GM21526 (cell line): ENCODE measurements around the gene PHLDA1.

ENCODE experiments used
- ATAC-seq: cut with Tn5 transposase; IDR thresholded peaks from one replicate; pipeline ENCODE4 v1.9.1; 2021; ENCODE audit warnings: moderate library complexity; ENCODE audit not compliant: unreplicated experiment, low FRiP score

Gene PHLDA1

DNA sequence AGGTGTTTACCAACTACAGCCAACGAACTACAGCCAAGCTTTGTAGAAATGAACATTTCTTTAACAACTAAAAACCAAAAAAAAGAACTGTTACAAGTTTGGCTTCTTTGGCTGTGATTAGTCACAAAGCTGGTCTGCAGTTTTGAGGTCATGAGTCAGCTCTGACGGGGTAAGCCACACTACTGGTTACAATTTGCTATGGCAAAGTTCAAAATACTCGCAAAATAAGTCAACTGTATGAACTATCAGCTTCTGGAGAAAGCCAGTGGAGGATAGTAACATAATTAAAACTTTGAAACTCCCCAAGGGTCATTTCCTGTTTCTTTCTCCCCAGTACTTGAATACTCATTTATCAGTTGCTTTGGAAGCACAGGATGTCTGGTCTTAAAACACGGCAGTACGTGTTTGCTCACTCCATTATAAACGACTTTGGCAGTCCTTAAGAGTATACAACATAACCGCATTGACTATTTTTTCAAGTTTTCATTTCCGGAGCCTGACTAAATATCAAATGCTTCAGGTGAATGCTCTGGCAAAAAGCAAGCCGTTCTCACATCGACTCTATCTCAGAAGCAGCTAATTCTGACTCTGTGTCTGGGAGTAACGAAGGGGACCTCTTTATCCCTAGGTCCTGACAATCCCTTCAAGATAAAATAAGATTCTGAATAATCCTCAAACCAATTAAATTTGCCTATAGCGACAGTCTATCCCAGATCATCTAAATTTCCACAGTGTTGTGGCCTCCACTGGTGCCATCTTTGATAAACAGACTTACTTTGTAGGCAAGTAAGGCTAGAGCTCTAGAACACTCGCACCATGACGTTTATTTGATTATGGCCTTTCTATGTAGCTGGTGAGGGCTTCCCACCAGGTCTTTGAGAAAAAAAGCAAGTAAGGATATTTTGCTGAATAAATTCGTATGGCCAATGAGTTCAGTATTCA, 10.6 kb downstream of the PHLDA1 start:
- peak; percentile 53 for ATAC-seq

- ATAC-seq: peak; percentile 54
Measured at GRCh38 chr12:76020281-76020680, 11.3 kb downstream of the PHLDA1 start.

- no peak for ATAC-seq
Measured at GRCh38 chr12:76018672-76019071, 12.9 kb downstream of the PHLDA1 start.

- no peak for ATAC-seq
Measured at GRCh38 chr12:76018111-76018510, 13.5 kb downstream of the PHLDA1 start.

DNA sequence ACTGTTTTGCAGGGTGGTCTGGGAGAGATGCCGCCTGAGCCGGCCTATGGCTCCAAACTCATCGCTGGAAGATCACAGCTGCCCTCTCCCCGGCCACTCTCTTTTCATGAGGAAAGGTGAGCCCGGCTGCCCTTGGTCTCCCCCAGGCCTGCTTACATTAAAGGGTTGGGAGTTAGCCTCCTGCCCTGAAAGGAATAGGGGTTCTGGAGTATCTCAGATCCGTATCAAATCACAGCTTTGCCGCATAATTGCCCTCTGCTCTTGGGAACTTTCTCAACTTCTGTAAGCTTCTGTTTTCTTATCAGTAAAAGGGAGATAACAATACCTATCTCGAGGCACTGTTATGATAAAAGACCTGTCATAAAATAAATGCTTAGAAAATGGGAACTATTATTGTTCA, 17.6 kb downstream of the PHLDA1 start:
- no peak for ATAC-seq

GRCh38 chr12:76013603-76014002, 18.0 kb downstream of the PHLDA1 start:
- no peak for ATAC-seq

- ATAC-seq: no peak
Measured at GRCh38 chr12:76012644-76013043, 18.9 kb downstream of the PHLDA1 start.

GRCh38 chr12:76010732-76011458, 20.7 kb downstream of the PHLDA1 start:
- ATAC-seq: no peak

- ATAC-seq: no peak
Measured at GRCh38 chr12:76008428-76008827, 23.1 kb downstream of the PHLDA1 start.

DNA sequence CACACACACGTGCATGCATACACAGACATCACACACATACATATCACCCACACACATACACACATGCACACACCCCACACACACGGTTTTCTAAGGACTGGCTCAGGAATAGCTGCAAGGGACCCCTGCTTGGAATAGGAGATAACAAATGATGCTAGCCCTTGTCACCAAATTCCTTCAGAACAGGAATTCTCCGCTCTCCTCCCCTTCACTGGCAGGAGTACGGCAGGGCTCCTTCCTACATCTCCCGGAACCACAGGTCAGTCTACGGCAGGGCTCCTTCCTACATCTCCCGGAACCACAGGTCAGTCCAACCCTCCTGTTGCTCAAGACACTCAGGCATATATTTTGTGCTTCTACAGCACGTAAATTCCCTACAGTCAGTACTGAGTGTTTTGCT, 23.9 kb downstream of the PHLDA1 start:
- no peak for ATAC-seq

GRCh38 chr12:76006028-76006925, 25.3 kb downstream of the PHLDA1 start:
- no peak for ATAC-seq

- ATAC-seq: no peak
Measured at GRCh38 chr12:76003355-76003638, 28.3 kb downstream of the PHLDA1 start.

GRCh38 chr12:76002598-76003354, 28.8 kb downstream of the PHLDA1 start:
- ATAC-seq: no peak

- no peak for ATAC-seq
Measured at GRCh38 chr12:75998292-75999063, 33.1 kb downstream of the PHLDA1 start.

- no peak for ATAC-seq
Measured at GRCh38 chr12:75997658-75998057, 33.9 kb downstream of the PHLDA1 start.

DNA sequence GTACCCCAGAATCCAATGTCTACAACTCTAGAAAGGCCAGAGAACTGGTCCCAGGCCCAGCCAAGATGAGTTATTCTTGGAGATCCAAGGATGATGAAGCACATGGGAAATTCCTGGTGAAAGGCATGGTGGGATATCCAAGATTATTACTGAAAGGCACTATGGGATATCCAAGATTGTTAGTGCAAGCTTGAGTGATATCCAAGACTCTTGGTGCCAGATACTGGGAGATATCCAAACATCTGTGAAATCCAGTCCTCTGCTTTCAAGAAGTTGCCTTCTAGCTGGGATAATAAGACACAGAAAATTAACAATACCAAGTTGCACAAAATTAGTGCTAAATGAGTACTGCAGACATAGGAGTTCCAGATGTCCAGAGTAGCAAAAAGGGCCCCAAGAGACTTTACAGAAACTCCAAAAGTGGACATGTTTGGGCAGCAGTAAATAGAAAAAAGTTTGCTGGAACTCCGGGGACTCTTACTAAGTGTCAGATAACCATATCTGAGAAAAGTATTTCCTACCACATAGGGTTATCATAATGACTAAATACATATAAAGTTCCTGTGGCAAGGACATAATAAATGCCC, 34.6 kb downstream of the PHLDA1 start:
- ATAC-seq: no peak

DNA sequence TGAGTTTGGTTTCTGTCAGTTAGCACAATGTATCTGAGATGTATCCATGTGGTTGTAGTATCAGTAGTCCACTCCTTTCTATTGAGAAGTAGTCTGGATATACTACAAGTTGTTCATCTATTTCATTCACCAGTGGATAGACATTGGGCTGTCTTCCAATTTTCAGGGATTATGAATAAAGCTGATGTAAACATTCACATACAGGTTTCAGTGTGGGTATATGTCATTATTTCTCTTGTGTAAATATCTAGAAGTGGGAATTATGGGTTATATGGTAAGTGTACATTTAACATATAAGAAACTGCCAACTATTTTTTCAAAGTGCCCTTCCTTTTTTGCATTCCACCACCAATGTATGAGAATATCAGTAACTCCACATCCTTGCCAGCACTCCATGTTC, 35.9 kb downstream of the PHLDA1 start:
- no peak for ATAC-seq

DNA sequence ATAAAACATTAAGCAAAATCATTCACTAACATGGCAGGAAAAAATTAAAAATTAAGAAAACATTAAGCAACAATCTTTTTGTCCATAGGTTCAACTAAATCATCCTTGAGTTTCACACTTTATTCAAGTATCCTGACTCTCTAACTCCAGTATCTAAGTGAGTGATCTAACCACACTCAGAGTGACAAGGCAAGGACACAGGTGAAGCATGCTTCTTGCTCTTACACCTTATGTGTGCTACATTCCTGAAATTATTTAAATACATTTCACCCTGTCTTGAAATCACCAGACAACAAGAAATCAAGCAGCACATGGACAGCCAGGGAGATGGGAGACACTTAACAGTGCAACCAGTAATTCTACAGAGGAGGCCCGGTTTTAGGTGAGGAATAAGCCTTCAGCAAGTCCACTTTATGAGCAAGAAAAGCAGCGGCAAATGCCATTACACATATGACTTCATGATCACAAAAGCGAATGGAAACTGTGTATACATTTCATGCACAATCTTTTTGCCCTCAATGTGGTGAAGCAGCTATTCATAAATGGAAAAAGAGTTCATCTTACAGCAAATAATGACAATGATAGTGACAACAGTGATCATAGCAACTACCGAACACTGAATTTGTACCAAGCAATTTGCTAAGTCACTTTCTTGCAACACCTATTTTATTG, 37.4 kb downstream of the PHLDA1 start:
- ATAC-seq: no peak

GRCh38 chr12:75991753-75992152, 39.8 kb downstream of the PHLDA1 start:
- ATAC-seq: no peak
